ENCODE data around the gene ORAI1.

Gene ORAI1

GRCh38 chr12:121602766-121603165 is 23.6 kb upstream of the ORAI1 start (continued):
- TF ChIP-seq, protein P1, sequence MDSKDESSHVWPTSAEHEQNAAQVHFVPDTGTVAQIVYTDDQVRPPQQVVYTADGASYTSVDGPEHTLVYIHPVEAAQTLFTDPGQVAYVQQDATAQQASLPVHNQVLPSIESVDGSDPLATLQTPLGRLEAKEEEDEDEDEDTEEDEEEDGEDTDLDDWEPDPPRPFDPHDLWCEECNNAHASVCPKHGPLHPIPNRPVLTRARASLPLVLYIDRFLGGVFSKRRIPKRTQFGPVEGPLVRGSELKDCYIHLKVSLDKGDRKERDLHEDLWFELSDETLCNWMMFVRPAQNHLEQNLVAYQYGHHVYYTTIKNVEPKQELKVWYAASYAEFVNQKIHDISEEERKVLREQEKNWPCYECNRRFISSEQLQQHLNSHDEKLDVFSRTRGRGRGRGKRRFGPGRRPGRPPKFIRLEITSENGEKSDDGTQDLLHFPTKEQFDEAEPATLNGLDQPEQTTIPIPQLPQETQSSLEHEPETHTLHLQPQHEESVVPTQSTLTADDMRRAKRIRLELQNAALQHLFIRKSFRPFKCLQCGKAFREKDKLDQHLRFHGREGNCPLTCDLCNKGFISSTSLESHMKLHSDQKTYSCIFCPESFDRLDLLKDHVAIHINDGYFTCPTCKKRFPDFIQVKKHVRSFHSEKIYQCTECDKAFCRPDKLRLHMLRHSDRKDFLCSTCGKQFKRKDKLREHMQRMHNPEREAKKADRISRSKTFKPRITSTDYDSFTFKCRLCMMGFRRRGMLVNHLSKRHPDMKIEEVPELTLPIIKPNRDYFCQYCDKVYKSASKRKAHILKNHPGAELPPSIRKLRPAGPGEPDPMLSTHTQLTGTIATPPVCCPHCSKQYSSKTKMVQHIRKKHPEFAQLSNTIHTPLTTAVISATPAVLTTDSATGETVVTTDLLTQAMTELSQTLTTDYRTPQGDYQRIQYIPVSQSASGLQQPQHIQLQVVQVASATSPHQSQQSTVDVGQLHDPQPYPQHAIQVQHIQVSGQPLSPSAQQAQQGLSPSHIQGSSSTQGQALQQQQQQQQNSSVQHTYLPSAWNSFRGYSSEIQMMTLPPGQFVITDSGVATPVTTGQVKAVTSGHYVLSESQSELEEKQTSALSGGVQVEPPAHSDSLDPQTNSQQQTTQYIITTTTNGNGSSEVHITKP (tag by site-specific recombination; IDR thresholded peaks at IDR 0.05) = no peak
- TF ChIP-seq ZNF404 (tag by site-specific recombination; IDR thresholded peaks at IDR 0.05) (no peak), ZNF221 (tag by site-specific recombination; IDR thresholded peaks at IDR 0.05; ENCODE audit: borderline replicate concordance) (no peak), ZNF155 (tag by site-specific recombination; IDR thresholded peaks at IDR 0.05) (no peak), ZEB2 (tag by site-specific recombination; IDR thresholded peaks at IDR 0.05) (no peak), MEIS1 (CRISPR knock-in tag; IDR thresholded peaks at IDR 0.05; ENCODE audit: borderline replicate concordance) (no peak), ZNF133 (tag by site-specific recombination; IDR thresholded peaks at IDR 0.05) (no peak), ZNF324 (tag by site-specific recombination; IDR thresholded peaks at IDR 0.05) (no peak), ZNF514 (tag by site-specific recombination; IDR thresholded peaks at IDR 0.05) (no peak), ZNF354C (tag by site-specific recombination; IDR thresholded peaks at IDR 0.05; ENCODE audit: borderline replicate concordance, low read depth) (no peak), ZNF302 (tag by site-specific recombination; IDR thresholded peaks at IDR 0.05; ENCODE audit: low read depth) (no peak), ZNF114 (tag by site-specific recombination; IDR thresholded peaks at IDR 0.05) (no peak), ZNF785 (tag by site-specific recombination; IDR thresholded peaks at IDR 0.05) (no peak)

GRCh38 chr12:121603581-121603980 is 22.7 kb upstream of the ORAI1 start:
- TF ChIP-seq KLF9 (tag by site-specific recombination; IDR thresholded peaks at IDR 0.05; ENCODE audit: low read depth) = no peak
- TF ChIP-seq ZNF24 (tag by site-specific recombination; IDR thresholded peaks at IDR 0.05) = no peak
- TF ChIP-seq ZNF585B (tag by site-specific recombination; IDR thresholded peaks at IDR 0.05) = no peak
- no peak for TF ChIP-seq ZNF266 (tag by site-specific recombination; IDR thresholded peaks at IDR 0.05; ENCODE audit: low read depth)
- TF ChIP-seq ZNF133 (tag by site-specific recombination; IDR thresholded peaks at IDR 0.05) = no peak
- TF ChIP-seq PRDM1 (tag by site-specific recombination; IDR thresholded peaks at IDR 0.05) = no peak
- Histone ChIP-seq H3K36me3 (ENCODE audit: control insufficient read depth in 2 of 2, insufficient read depth in 1 of 2, low read length in 2 of 2) (no peaks in the 10 kb centered on the region), H3K27ac (ENCODE audit: extremely low read depth, low read depth, low read length) (no peak overlapping the region), H3K4me3 (ENCODE audit: low read depth, low read length) (no peak overlapping the region), H3K9me3 (ENCODE audit: control insufficient read depth, insufficient read depth, low read depth, low read length) (no peaks in the 10 kb centered on the region), H3K4me1 (ENCODE audit: control insufficient read depth, insufficient read depth, low read length) (no peaks in the 10 kb centered on the region)
- ChIA-PET CTCF (no interaction called here), POLR2A (no interaction called here)

GRCh38 chr12:121608301-121608700 is 18.0 kb upstream of the ORAI1 start:
- TF ChIP-seq ZIC2 (tag by site-specific recombination; IDR thresholded peaks at IDR 0.05) (no peak), KLF8 (tag by site-specific recombination; IDR thresholded peaks at IDR 0.05) (no peak), ZNF184 (tag by site-specific recombination; IDR thresholded peaks at IDR 0.05) (no peak), ZNF660 (tag by site-specific recombination; IDR thresholded peaks at IDR 0.05) (no peak), ZNF785 (tag by site-specific recombination; IDR thresholded peaks at IDR 0.05) (no peak)
- Histone ChIP-seq H3K36me3 (ENCODE audit: control insufficient read depth in 2 of 2, insufficient read depth in 1 of 2, low read length in 2 of 2) (no peaks in the 10 kb centered on the region), H3K9me3 (ENCODE audit: control insufficient read depth, insufficient read depth, low read depth, low read length) (no peaks in the 10 kb centered on the region), H3K27ac (ENCODE audit: extremely low read depth, low read depth, low read length) (no peak overlapping the region), H3K4me3 (ENCODE audit: low read depth, low read length) (no peak overlapping the region), H3K4me1 (ENCODE audit: control insufficient read depth, insufficient read depth, low read length) (peaks cover 6% of the 10 kb centered on the region; the same call in 1 of the 2 replicates)
- POLR2A ChIA-PET = no interaction called here
- CTCF ChIA-PET = interaction anchor here (0.6 kb wide), 1 partner anchor 9 kb away, joined by 3 read pairs; no protein-coding TSS in a partner anchor

Measured in HEK293 (cell line).